Activated effector memory CD4-positive, alpha-beta T cell treated with Interleukin-2 at 50 U/mL for 16 hours (primary cell): ENCODE results near the gene HRH3.

Source experiments
- DNase-seq: peaks from one replicate; pipeline ENCODE4 v3.0.0-alpha.2; 2020

HRH3 gene

GRCh38 chr20:62228982-62229545, 9.0 kb upstream of the HRH3 start:
- no peak for DNase-seq

GRCh38 chr20:62227977-62228958, 8.2 kb upstream of the HRH3 start:
- no peak for DNase-seq

GRCh38 chr20:62227591-62227976, 7.5 kb upstream of the HRH3 start:
- no peak for DNase-seq

GRCh38 chr20:62226707-62227590, 6.9 kb upstream of the HRH3 start:
- DNase-seq, result no peak

- DNase-seq, result no peak
These were observed 6.0 kb upstream of the HRH3 start for GRCh38 chr20:62225820-62226635.

GRCh38 chr20:62225026-62225425, 4.9 kb upstream of the HRH3 start:
- DNase-seq, result no peak

- no peak for DNase-seq
These were observed 4.2 kb upstream of the HRH3 start for GRCh38 chr20:62224113-62224855.

GRCh38 chr20:62223571-62223970, 3.5 kb upstream of the HRH3 start:
- DNase-seq, result no peak

- DNase-seq, result no peak
These were observed 2.9 kb upstream of the HRH3 start for GRCh38 chr20:62222972-62223371.

- DNase-seq, result no peak
These were observed 2.3 kb upstream of the HRH3 start for GRCh38 chr20:62222266-62222850.

GRCh38 chr20:62220666-62221568, 839 bp upstream of the HRH3 start:
- DNase-seq, result no peak

GRCh38 chr20:62219101-62219991, 732 bp downstream of the HRH3 start:
- DNase-seq, result no peak

- DNase-seq, result no peak
These were observed 1.9 kb downstream of the HRH3 start for GRCh38 chr20:62217913-62218773.

GRCh38 chr20:62216636-62217566, 3.2 kb downstream of the HRH3 start:
- no peak for DNase-seq

GRCh38 chr20:62215991-62216635, 4.0 kb downstream of the HRH3 start:
- no peak for DNase-seq
